GM19455 (cell line): ENCODE results near the gene TBC1D10A.

ENCODE experiments used
- ATAC-seq: cut with Tn5 transposase; IDR thresholded peaks from one replicate; pipeline ENCODE4 v1.9.1; 2021; ENCODE audit not compliant: unreplicated experiment

Gene TBC1D10A

DNA sequence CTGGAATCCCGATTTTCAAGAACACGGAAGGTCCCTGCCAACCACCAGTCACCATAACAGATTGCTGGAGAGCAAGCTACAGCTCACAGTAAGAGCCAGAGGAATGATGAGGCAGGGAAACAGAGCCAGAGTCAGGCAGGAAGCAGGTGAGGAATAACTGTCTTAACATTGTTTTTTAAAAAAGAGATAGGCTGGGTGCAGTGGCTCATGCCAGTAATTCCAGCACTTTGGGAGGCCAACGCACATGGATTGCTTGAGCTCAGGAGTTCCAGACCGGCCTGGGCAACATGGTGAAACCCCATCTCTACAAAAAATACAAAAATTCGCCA is 24.0 kb downstream of the TBC1D10A start:
- no peak for ATAC-seq

DNA sequence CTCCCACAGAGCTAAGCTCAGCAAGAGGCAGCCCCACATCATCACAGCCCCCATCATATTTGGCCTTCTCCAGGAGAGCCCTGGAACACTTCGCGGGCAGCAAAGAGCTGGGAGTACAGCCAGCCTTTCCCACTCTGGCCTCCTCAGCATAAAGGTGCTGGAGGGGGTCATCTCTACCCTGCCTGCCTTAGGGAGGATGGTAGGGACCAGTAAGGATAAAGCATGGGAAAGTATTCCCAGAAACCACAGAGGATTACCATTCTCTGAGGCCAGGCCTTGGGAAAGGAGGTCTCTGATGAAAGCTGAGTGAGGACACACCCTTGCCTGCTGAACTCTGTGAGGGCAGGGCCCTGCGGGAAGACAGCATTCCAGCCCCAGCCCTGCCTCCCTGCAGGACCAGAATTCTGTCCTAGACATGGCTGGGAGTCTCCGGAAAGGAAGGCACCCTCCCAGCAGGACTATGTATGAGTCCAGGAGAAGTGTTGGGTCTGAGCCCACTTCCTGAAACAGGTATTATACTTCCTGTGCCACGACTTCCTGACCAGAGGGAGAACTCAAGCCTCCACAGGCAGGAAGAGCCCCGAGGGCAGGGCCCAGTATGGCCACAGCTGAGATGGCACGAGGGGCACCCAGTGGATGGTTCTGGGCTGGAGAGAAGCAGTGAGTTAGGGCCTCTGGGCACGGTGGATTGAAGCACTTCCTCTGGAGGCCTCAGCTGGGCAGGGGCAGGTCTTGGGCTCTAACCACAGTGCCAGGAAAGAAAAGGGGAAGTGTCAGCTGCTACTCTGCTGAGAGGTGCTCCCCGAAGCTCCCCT is 24.5 kb downstream of the TBC1D10A start:
- no peak for ATAC-seq

DNA sequence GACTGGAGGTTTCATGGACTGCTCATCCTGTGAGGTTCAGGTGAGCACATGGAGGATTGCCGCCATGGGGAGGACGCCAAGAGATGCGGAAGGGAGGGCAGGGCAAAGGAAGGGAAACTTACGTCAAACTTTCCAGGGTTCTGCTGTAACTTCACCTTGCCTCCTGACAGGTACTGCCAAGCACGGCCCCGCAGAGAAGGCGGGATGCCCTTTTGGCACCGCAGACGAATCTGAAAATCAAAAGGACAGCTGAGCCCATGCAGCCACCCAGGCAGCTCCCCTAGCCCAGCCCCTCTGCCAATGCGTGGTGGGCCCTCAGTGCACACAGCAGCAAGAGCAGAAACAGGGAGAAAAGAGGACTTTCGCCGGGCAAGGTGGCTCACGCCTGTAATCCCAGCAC is 27.4 kb downstream of the TBC1D10A start:
- no peak for ATAC-seq

DNA sequence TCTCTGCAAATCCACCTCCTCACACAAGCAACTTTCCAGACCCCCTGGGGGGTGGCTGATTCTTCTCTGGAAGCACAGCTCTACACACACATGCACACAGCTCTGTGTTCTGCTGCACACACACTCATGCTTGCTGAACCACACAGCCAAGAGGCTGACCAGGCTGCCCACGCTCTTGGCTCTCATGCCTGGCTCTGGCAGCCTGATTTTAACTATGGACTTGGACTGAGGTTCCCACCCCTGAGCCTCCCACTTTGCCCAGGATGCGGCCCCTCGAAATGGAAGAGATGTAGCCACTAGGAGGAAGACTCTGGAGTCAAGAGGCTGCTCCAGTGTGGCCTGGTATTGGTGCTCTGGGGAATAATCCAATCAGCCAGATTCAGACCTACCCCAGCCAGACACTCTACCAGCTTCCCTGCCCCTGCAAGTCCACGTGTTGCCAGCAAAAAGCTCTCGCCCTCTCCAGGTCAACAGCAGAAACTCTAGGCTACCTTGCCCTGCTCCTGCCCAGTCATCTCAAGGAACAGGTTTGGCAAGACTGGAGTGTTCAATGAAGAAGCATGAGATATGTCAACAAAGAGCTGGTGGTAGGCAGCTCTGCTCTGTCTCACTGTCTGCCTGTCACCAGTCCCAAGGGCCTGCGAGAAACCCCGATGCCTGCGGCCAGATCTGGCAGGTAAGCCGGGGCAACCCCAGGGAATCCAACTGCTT is 28.6 kb downstream of the TBC1D10A start:
- ATAC-seq: no peak

DNA sequence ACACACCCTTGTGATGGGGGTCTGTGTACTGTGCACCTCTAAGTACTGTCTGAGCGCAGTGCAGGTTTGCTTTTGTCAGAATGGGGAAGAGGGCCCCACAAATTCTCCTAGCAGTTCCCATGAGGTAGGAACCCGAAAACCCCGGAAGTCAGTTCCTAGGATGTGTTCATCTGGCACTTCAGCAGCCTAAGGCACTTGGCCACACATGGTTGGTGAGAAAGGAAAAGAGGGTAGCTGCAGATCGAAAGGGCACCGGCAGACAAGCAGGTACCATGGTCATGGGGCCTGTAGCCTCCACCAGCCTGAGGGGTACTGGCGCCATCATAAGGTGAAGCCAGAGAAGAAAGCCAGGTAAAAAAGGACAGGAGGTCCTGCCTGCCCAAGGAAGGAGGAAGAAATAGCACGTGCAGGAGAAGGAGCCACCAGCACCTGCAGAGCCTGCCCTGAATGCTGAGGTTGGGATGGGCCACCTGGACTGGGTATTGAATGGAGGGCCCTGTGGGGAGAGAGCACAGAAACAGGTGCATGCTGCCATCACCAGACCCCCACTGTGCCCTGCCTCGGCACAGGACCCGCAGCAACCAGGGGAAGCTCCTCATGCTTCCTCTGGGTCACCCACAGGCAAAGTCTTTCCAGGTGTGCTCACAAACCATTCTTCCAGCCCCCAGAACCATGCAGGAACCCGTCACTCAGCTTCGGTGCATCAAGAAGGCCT is 29.3 kb downstream of the TBC1D10A start:
- no peak for ATAC-seq

DNA sequence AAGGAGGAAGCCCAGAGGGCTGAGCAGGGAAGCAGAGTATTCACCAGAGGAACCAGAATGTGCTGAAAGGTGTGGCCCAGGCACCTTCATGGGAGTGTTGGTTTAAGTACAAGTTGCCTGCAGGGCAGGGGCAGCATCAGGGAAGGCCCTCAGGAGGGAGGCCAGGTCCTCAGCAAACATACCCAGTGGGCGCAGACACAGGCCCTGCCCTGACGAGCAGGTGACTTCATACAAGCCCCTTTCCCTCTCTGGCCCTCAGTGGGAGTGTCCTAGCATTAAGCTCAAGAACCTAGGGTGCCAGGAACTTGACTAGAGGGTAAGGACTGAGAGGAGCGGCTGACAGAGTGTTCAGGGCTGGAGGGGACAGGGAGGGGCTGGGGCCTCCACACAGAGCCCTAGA is 29.9 kb downstream of the TBC1D10A start:
- no peak for ATAC-seq

DNA sequence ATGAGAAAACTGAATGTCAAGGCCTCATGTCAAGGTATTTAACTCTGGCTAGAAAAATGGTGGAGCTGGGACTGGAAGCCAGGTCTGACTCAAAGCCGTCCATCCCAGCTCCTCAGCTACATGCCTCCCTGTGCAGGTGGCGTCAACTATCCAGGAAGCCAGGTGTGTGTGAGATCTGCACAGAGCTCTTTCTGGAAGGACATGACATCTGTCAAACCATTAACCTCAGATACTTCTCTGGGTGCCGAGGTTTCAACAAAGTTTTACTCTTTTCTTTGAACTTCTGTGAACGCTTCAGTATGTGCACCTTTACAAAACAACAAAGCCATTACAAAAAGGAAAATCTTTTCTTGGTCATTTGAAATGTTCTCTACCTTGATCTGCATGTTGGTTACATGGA is 30.4 kb downstream of the TBC1D10A start:
- no peak for ATAC-seq

DNA sequence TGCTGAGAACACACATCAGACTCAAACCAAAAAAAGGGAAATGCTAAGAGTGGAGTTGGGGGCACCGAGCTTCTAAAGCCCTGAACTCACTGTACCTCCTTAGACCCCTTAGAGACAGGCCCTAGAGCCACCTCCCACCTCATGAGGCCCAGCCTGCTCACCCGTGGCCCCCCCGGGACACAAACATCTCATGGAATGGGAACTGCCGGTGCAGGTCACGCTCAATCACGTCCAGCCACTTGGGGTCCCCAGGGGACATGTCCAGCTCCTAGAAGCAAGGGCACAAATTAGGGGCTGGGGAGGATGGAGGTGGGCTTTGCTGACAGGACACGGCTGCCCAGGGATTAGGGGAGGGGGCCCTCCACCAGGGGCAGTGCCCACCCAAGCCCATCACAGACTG is 31.2 kb downstream of the TBC1D10A start:
- no peak for ATAC-seq

DNA sequence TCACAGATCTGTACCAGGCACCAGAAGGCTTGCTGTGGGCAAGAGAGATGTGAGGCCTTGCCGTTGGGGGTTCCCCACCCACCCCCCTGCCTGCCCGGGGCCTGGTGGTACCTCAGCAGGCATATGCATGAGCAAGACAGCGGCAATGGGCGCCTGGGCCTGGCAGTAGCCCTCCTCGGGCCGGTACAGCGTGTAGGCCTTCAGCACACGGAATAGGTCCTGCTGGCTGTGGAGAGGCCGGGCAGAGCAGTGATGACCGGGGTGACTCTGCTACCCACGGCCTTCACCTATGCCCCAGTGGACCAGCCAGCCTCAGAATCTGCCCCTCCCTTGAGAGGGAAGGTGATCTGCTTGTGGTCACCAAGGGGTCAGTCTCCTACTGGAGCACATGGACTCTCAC is 31.9 kb downstream of the TBC1D10A start:
- no peak for ATAC-seq

DNA sequence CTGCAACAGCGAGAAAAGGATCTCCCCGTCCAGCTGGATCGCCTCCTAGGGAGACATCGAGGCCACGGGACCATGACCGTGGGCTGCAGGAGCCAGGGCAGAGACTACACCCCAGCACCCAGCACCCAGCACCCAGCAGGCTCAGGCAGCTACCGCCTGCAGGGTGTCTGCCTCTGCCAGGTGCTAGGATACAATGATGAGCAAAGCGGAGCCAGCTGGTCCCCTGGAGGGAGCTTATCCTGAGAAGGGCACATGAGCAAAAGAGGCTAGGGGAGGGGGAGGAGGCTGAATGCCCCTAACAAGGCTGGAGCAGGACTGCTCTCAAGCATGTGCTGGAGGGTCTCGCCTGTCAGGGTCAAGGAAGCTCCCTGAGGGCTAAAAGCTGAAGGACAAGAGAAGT is 32.7 kb downstream of the TBC1D10A start:
- no peak for ATAC-seq

DNA sequence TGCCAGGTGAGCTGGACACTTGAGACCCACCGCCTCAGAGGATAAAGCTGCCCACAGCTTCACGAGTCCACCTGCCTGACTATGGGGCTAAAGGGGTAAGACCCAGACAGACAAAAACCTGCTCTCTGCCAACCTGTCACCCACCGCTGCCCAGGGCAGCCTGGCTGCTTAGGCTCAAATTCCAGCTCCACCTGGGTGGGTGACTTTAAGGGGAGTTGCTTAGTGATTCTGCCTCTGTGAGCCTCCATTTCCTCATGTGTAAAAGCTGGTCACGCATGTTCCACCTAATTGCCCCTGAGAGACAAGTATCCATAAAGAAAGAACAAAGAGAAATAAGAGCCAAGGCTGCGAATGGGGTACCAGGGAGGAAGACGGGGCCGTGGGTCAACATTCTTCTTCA is 33.7 kb downstream of the TBC1D10A start:
- ATAC-seq: no peak

DNA sequence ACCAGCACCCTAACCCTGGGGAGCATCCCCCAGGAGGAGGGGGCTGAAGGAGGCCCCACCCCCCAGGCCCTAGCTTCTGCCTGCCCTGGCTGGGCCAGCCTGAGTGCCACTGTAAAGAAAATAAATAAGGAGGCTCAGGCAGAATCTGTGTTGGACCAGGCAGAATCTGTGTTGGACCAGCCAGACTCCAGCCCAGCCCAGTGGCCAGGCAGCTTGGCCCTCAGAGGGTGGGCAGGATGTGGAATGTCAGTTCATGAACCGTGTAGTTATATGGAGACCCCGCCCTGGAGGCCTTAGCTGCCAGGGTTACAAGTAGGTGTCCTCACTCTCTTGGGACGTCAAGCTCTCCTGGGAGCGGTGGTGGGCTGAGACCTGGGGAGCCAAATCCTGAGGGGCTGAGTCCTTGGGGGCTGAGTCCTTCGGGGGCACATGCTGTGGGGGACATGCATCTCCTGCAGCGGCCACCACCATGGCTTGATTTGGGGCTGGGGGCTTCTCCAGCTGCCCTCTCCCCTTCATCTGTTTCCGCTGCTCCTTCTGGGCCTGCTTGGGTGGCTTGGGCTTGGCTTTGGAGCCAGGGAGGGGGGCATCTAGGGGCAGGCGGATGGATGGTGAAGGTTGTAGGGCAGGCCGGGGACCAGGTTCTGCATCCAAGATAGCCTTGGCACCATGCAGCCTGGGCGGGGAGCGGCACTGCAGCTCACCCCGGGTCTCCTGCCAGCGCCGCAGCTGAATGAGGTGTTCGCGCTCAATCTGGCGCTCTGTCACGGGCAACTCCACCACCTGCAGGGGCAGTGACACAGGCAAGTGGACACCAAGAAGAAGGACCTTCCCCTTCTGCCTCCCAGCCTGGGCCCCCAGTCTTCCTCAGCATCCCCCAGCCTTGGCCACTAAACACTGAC is 34.4 kb downstream of the TBC1D10A start:
- ATAC-seq: no peak

DNA sequence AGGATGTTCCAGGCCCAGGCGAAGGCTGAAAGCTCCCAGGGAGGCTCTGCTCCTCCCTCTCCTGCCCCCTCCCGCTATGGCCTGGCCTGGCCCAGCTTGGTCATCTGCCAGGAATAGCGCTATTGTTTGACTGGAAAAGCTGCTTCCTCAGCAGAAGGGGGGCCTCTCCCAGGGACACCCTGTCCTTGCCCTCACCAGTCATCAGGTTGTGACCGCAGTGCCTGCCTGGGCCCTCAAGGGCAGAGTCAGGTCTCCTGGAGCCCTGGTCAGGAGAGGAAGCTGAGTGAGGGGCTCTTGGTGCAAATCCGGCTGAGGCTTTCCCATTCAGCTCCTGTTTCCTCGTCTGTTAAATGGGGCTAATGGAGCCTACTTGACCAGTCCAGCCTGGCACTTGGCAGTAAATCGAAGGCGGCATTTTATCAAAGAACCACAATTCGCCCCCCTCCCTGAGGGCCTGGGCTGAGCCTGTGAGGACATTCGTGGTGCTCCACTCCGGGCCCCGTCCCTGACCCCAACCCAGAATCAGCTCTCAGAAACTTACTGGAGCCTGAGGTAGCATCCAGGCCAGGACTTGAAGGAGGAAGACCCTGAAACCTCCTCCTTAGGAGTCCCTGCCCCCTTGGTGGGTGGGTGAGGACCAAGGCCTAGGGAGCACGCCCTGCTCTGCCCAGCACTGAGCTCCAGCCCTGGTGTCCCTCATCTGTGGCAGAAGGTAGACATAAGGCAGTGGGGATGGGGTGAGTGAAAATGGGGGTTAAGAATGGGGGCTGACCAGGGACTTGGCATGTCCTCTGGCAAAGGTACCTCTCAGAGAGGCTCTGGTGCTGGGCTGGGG is 35.5 kb downstream of the TBC1D10A start:
- no peak for ATAC-seq

DNA sequence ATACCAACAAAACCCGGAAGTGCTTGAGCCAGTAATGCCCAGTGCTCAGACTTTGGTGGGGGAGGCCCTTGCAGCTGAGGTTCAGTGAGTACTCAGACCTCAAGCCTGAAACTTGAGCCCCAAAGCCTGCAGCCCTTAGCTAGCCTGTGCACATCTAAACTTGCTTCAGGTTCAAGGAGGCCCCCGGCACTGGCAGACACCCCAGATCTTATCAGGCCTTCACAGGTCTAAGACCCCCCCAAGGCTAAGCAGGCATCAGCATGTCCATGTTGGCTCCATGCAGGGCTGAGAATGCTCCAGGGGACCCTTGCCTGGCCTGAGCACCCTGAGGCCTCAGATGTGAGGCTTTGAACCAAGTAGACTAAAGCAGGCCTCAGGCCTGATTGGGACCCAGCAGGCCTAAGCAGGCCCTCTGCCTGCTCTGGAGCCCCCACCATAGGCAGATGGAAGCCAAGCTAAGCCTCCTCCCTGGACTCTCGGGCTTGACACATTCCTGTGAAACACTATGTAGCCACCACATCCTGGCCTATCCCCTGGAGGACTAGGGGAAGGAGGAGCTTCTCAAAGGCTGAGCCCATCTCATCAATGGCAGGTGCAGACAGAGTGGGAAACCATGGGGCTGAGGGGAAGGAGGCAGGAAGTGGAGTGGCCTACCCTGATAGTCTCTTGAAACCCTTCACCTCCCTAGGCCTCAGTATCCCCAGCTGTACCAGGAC is 36.2 kb downstream of the TBC1D10A start:
- ATAC-seq: no peak

DNA sequence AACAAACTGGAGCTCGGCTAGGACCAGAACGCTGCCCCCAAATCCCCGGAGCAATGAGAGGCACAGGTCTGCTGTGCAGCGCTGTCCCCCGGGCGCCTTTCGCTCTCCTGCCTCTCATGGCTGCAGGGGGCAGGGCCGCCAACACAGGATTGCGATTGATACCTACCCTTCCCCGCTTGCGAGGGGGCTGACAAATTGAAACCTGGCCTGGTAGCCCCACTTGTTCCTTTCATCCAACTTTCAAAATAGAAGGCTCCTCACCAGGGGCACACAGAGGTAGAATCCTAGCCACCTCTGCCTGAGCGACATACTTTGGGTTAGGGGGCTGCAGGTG is 36.8 kb downstream of the TBC1D10A start:
- ATAC-seq: no peak

DNA sequence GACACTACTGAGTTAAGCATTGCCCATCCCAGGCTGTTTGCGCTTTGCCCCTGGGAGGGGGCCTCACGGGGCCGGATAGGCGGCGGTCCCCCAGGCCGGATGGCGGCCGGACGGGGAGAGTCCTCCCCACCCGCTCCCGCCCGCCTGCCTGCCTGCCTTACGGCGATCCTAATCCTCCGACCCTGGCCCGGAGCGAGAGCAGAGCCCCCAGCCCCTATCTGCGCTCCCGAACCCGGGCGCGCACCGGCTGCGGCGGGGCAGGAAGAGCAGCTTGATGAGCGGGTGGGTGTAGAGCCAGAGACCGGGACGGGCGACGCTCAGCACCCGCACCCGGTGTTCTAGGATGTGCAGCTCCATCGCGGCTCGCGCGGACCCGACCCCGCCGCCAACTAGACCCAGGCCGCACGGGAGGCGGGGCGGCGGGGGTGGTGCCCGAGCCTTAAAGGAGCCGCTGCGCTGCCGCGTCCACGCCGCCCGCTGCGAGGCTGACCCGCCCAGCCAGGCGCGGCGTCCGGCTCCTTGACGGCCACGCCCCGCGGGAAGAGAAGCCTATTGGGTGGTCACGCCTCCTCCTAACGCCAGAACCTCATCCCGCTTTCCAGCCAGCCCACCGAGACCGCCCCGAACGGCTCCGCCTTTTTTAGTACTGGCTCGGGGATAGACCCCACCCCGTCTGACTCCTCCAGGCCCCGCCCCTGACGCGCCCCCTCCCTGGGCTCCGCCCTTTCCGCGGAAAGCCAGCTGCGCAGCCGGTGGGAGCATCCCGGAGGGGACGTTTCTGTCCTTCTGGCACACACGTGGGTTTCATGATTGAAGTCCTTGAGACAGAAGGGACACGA is 37.4 kb downstream of the TBC1D10A start, which contains the start of gene CASTOR1:
CASTOR1 (minus strand) TSS at position 365 of the 839 bp plus-strand sequence; CDS start at position 357, 8 bp downstream.
- peak; percentile 61 for ATAC-seq

DNA sequence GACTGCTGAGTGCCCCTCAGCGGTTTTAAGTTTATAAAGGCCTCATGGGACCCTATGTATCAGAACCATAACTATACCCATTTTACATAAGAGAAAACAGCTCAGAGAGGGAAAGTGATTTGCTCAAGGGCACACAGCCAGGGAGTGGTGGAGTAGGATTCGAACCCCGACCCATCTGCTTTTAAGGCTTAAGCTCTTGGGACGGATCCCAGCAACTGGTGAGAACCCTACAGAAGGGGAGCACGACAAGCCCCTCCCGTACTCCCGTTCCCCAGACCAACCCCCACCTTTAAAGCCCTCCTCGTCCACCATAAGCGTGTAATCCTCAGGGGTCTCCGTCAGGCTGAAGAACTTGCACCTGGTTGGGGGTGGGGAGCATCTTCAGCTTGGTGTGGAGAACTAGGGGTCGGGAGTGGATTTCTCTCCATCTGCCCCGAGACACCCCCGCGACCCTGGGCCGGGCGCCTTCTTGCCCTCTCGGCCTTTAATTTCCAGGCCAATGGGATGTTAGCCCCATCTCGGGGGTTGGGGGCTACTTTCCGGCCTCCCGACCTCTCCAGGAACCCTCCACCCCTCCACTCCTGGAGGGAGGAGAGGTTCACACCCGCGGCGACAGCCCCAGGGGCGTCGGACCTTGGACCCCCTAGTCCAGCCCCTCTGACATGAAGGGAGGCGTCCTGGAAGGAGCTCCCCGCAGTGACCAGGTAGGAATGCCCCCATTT is 38.2 kb downstream of the TBC1D10A start:
- ATAC-seq: no peak
